H1 (cell line): ENCODE measurements around the gene RTN4. TPM values are rescaled to one million over a fixed set of nuclear protein-coding genes. Genes with fewer than 3 reads are reported as not detected.

ENCODE experiments used
- CTCF ChIA-PET: fragments of 300-600 bp; sonication (Branson Sonifier 250); formaldehyde crosslinking; loops from one replicate; lab custom pipeline; 2021; ENCODE audit not compliant: partially characterized antibody; lab: Charles Lee
- POLR2A ChIA-PET: fragments of 300-600 bp; sonication (Branson Sonifier 250); formaldehyde crosslinking; loops from one replicate; lab custom pipeline; 2021; ENCODE audit warnings: inconsistent platforms; ENCODE audit not compliant: partially characterized antibody; lab: Charles Lee
- DNase-seq, 2 experiments: peaks; one replicate each; pipeline versions ENCODE4 v3.0.0 to v3.0.0-alpha.2; 2010 to 2022; ENCODE audit warnings: low spot score in 2 of 2, low read depth in 1 of 2, mixed read lengths in 1 of 2
- FAIRE-seq: peaks from 2 replicates; lab custom pipeline; 2011; peaks lifted over from hg19 to GRCh38; lab: Jason Lieb, UNC
- H2AFZ ChIP-seq: 2 replicates; pipeline ENCODE4 v1.8.1; 2012; ENCODE audit warnings: low read length, inconsistent platforms
- H2AK5ac ChIP-seq: 2 replicates; pipeline ENCODE4 v1.6.1; 2013; ENCODE audit warnings: low read depth, low read length
- H2BK120ac ChIP-seq: replicated peaks from 2 replicates; pipeline ENCODE3; 2013; ENCODE audit warnings: low read depth, low read length, inconsistent platforms
- H2BK12ac ChIP-seq: 2 replicates; pipeline ENCODE4 v1.6.1; 2013; ENCODE audit warnings: low read depth, low read length
- H2BK15ac ChIP-seq: 2 replicates; pipeline ENCODE4 v1.6.1; 2013; ENCODE audit warnings: low read length
- H2BK20ac ChIP-seq: 2 replicates; pipeline ENCODE4 v1.6.1; 2013; ENCODE audit warnings: low read length
- H2BK5ac ChIP-seq: 2 replicates; pipeline ENCODE4 v1.6.1; 2013; ENCODE audit warnings: low read depth, low read length
- H3K14ac ChIP-seq: 2 replicates; pipeline ENCODE4 v1.6.1; 2013; ENCODE audit warnings: inconsistent platforms; ENCODE audit not compliant: insufficient read length
- H3K18ac ChIP-seq: 2 replicates; pipeline ENCODE4 v1.6.1; 2013; ENCODE audit warnings: low read length; ENCODE audit errors: extremely low read depth
- H3K23ac ChIP-seq: 2 replicates; pipeline ENCODE4 v1.6.1; 2013; ENCODE audit warnings: inconsistent platforms; ENCODE audit not compliant: insufficient read length
- H3K23me2 ChIP-seq: 2 replicates; pipeline ENCODE4 v1.6.1; 2013; ENCODE audit warnings: low read depth, low read length
- H3K27ac ChIP-seq: 2 replicates; pipeline ENCODE4 v1.6.1; 2011; ENCODE audit warnings: low read depth, low read length, inconsistent platforms
- H3K27me3 ChIP-seq, 4 experiments: replicated peaks in 1 of 4; 1 replicate in 1 of 4; 2 replicates in 3 of 4; pipeline versions ENCODE4 v1.6.1 to v1.8.1; 2011 to 2013; ENCODE audit warnings: low read length in 3 of 4, mild to moderate bottlenecking in 3 of 4, inconsistent platforms in 2 of 4, mixed read lengths in 2 of 4, moderate library complexity in 1 of 4; ENCODE audit not compliant: control insufficient read depth in 3 of 4, insufficient read depth in 3 of 4; ENCODE audit errors: extremely low read depth in 1 of 4
- H3K36me3 ChIP-seq, 4 experiments: 2 replicates each; pipeline versions ENCODE4 v1.6.1 to v1.8.1; 2011 to 2013; ENCODE audit warnings: mild to moderate bottlenecking in 4 of 4, low read length in 3 of 4, moderate library complexity in 2 of 4, control low read depth in 1 of 4, inconsistent platforms in 1 of 4; ENCODE audit not compliant: insufficient read depth in 4 of 4, control insufficient read depth in 2 of 4
- H3K4ac ChIP-seq: replicated peaks from 2 replicates; pipeline ENCODE3; 2013; ENCODE audit warnings: low read length, low read depth, mixed read lengths, inconsistent platforms; ENCODE audit not compliant: insufficient read length
- H3K4me1 ChIP-seq, 4 experiments: replicated peaks in 1 of 4; 1 replicate in 1 of 4; 2 replicates in 3 of 4; pipeline versions ENCODE4 v1.6.1 to v1.8.1; 2011 to 2013; ENCODE audit warnings: low read length in 3 of 4, inconsistent platforms in 2 of 4, mixed read lengths in 1 of 4; ENCODE audit not compliant: insufficient read depth in 4 of 4, control insufficient read depth in 3 of 4
- H3K4me2 ChIP-seq, 2 experiments: 2 replicates each; pipeline versions ENCODE4 v1.6.1 to v1.8.1; 2011 to 2013; ENCODE audit warnings: low read depth in 2 of 2, low read length in 2 of 2, control low read depth in 1 of 2, inconsistent platforms in 1 of 2, mild to moderate bottlenecking in 1 of 2; ENCODE audit not compliant: insufficient read depth in 1 of 2
- H3K4me3 ChIP-seq, 4 experiments: fragments of 200-600, 300-600 bp in 1 of 4; sonication (generic), shearing (Covaris generic), sonication (Bioruptor Twin) in 1 of 4; 2 replicates each; pipeline versions ENCODE4 v1.5.1 to v1.8.1; 2011 to 2016; ENCODE audit warnings: low read length in 4 of 4, low read depth in 3 of 4, control low read depth in 2 of 4, inconsistent platforms in 2 of 4, mild to moderate bottlenecking in 2 of 4, mixed read lengths in 1 of 4, moderate library complexity in 1 of 4; ENCODE audit not compliant: insufficient read depth in 2 of 4; ENCODE audit errors: extremely low read depth in 1 of 4
- H3K56ac ChIP-seq: replicated peaks from 2 replicates; pipeline ENCODE3; 2013; ENCODE audit warnings: low read depth, mild to moderate bottlenecking, mixed read lengths, low read length, inconsistent platforms; ENCODE audit not compliant: insufficient read length
- H3K79me1 ChIP-seq: 2 replicates; pipeline ENCODE4 v1.6.1; 2013; ENCODE audit warnings: low read depth, low read length, control low read depth
- H3K79me2 ChIP-seq, 2 experiments: 2 replicates each; pipeline versions ENCODE4 v1.6.1 to v1.8.1; 2012 to 2013; ENCODE audit warnings: low read length in 2 of 2, mild to moderate bottlenecking in 2 of 2, inconsistent platforms in 1 of 2; ENCODE audit not compliant: insufficient read depth in 2 of 2, control insufficient read depth in 1 of 2
- H3K9ac ChIP-seq, 4 experiments: replicated peaks in 1 of 4; 1 replicate in 1 of 4; 2 replicates in 3 of 4; pipeline versions ENCODE4 v1.6.1 to v1.8.1; 2011 to 2013; ENCODE audit warnings: low read depth in 3 of 4, low read length in 3 of 4, control low read depth in 2 of 4, mild to moderate bottlenecking in 2 of 4, moderate library complexity in 2 of 4, inconsistent platforms in 1 of 4; ENCODE audit errors: extremely low read depth in 1 of 4
- H3K9me3 ChIP-seq, 2 experiments: 2 replicates each; pipeline versions ENCODE4 v1.6.1 to v1.8.1; 2012 to 2013; ENCODE audit warnings: mild to moderate bottlenecking in 2 of 2, moderate library complexity in 2 of 2, control low read depth in 1 of 2, inconsistent platforms in 1 of 2, low read depth in 1 of 2, low read length in 1 of 2, mixed read lengths in 1 of 2; ENCODE audit not compliant: insufficient read depth in 2 of 2
- H4K20me1 ChIP-seq, 2 experiments: replicated peaks in 1 of 2; 2 replicates each; pipeline versions ENCODE3 to v1.8.1; 2011 to 2013; ENCODE audit warnings: inconsistent platforms in 2 of 2, low read length in 2 of 2, mild to moderate bottlenecking in 1 of 2; ENCODE audit not compliant: insufficient read depth in 2 of 2, control insufficient read depth in 1 of 2
- H4K5ac ChIP-seq: 2 replicates; pipeline ENCODE4 v1.6.1; 2013; ENCODE audit warnings: low read length, low read depth, mixed read lengths, inconsistent platforms; ENCODE audit not compliant: insufficient read length
- H4K8ac ChIP-seq: 2 replicates; pipeline ENCODE4 v1.8.0; 2013; ENCODE audit warnings: mild to moderate bottlenecking, moderate library complexity, low read length, inconsistent platforms; ENCODE audit not compliant: insufficient read depth; ENCODE audit errors: extremely low read depth
- H4K91ac ChIP-seq: replicated peaks from 2 replicates; pipeline ENCODE3; 2013; ENCODE audit warnings: low read length, mixed read lengths, inconsistent platforms; ENCODE audit not compliant: insufficient read length
- CBX5 ChIP-seq: fragments of 300-800, 300-1000 bp; sonication (generic); IDR thresholded peaks from 2 replicates; pipeline ENCODE4 v1.7.1; 2016; ENCODE audit warnings: antibody characterized with exemption, low read length, low read depth
- CEBPB ChIP-seq: IDR thresholded peaks from 2 replicates; pipeline ENCODE4 v1.6.1; 2012; ENCODE audit warnings: low read depth, low read length
- CHD1 ChIP-seq: IDR thresholded peaks from 2 replicates; pipeline ENCODE4 v1.6.1; 2012; ENCODE audit warnings: low read depth, low read length, improper control_type of control experiment
- GABPA ChIP-seq: IDR thresholded peaks from 2 replicates; pipeline ENCODE4 v1.6.1; 2011; ENCODE audit warnings: mild to moderate bottlenecking, low read length, moderate library complexity, borderline replicate concordance; ENCODE audit not compliant: insufficient read depth
- KDM4A ChIP-seq: IDR thresholded peaks from one replicate; pipeline ENCODE4 v1.7.1; 2012; ENCODE audit warnings: low read depth, mild to moderate bottlenecking, moderate library complexity, low read length, inconsistent platforms; ENCODE audit not compliant: severe bottlenecking
- NANOG ChIP-seq: IDR thresholded peaks from 2 replicates; pipeline ENCODE4 v1.6.1; 2011; ENCODE audit warnings: low read length, low read depth, mild to moderate bottlenecking, inconsistent platforms; ENCODE audit not compliant: insufficient read depth, poor library complexity, severe bottlenecking
- RNF2 ChIP-seq: fragments of 200-900, 300-1000 bp; sonication (generic); IDR thresholded peaks from 2 replicates; pipeline ENCODE4 v1.7.1; 2016; ENCODE audit warnings: borderline replicate concordance, low read depth, mild to moderate bottlenecking, antibody characterized with exemption, low read length; ENCODE audit not compliant: poor library complexity, severe bottlenecking; ENCODE audit errors: missing control alignments
- SIN3A ChIP-seq, 2 experiments: IDR thresholded peaks in 1 of 2; conservative IDR thresholded peaks in 1 of 2; 2 replicates each; pipeline ENCODE4 v1.6.1; 2011 to 2012; ENCODE audit warnings: low read length in 2 of 2, improper control_type of control experiment in 1 of 2, low read depth in 1 of 2, mild to moderate bottlenecking in 1 of 2
- SP4 ChIP-seq: IDR thresholded peaks from 2 replicates; pipeline ENCODE4 v1.6.1; 2012; ENCODE audit warnings: low read length, inconsistent platforms
- TAF1 ChIP-seq: IDR thresholded peaks from 2 replicates; pipeline ENCODE4 v1.6.1; 2011; ENCODE audit warnings: mild to moderate bottlenecking, low read depth, low read length
- WGBS, 2 experiments: shearing (Covaris generic) in 1 of 2; methylation state at CpG; one replicate each; pipeline versions ENCODE4 v1.1.6 to v1.1.7; 2013 to 2015; ENCODE audit warnings: low lambda C conversion rate in 2 of 2, mixed read lengths in 2 of 2, inconsistent platforms in 1 of 2, low coverage in 1 of 2, missing lambda C conversion rate in 1 of 2; ENCODE audit not compliant: insufficient replicate concordance in 2 of 2, insufficient coverage in 1 of 2, insufficient read length in 1 of 2; ENCODE audit errors: extremely low coverage in 1 of 2, missing lambda C conversion rate in 1 of 2; 5-methylcytosine and 5-hydroxymethylcytosine counted together
- polyA plus RNA-seq, 7 experiments: library from polyadenylated mRNA; depleted of rRNA in 3 of 7; stranded (reverse) in 5 of 7; unstranded in 2 of 7; fragments of >200 nt in 5 of 7; fragments of 200-250 nt in 2 of 7; gene quantifications; 1 replicate in 5 of 7; 2 replicates in 1 of 7; 4 replicates in 1 of 7; pipeline versions ENCODE4 v1.2.1 to v1.2.3, GENCODE V29; 2011 to 2013; ENCODE audit warnings: missing spikeins in 2 of 7, mixed read lengths in 2 of 7
- total RNA-seq: library from RNA; stranded (reverse); fragmentation: NEBNext Ultra II Directional; extraction: Animal tissue kit (Norgen Biotek cat#: 25700); gene quantifications from 2 replicates; pipeline ENCODE4 v1.2.1, GENCODE V29; 2021
- TF ChIP-seq, protein P1 (sequence below), 3 experiments: IDR thresholded peaks; 1 replicate in 2 of 3; 2 replicates in 1 of 3; pipeline versions ENCODE4 v1.5.1 to v1.6.1; 2011; ENCODE audit warnings: low read length in 3 of 3, mild to moderate bottlenecking in 3 of 3, inconsistent platforms in 2 of 3, low read depth in 1 of 3, moderate library complexity in 1 of 3; ENCODE audit not compliant: insufficient read depth in 1 of 3; ENCODE audit errors: control extremely low read depth in 1 of 3

The RTN4 gene
- total and polyA plus RNA-seq, 2 of the 8 experiments (the other 6 are each of a cell fraction or from before 2014, with no cell fraction given): 179 to 242 TPM

DNA sequence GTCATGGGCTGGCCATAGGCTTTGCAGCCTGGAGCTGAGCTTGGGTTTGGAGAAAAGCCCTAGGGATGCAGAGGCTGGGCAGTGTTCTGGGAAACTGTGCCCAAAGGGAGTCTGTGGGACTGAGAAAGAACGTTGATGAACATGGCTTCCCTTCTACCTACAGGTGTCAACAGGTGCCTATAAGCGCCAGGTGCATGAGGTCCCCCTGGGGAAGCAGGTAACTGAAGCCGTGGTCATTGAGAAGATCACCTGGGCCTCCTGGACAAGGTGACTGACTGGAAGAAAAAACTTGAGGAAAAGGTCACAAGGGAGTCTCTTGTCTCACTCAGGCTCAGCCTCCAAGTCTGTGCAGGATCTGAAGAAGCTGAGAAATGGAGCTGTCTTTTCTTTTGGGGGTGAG lies 83.4 kb downstream of the RTN4 start:
- Histone ChIP-seq H4K5ac (no peak overlapping the region), H3K27ac (no peak overlapping the region), H3K56ac (no peak overlapping the region), H3K4me1 (peaks cover 0 to 3% (median 1%) of the 10 kb centered on the region in 4 experiments; a peak in 2 of 7 replicates), H3K23ac (no peak overlapping the region), H3K14ac (no peak overlapping the region), H2BK20ac (no peak overlapping the region), H3K79me2 (no peaks in the 10 kb centered on the region), H2BK5ac (no peak overlapping the region), H2AFZ (no peak overlapping the region), H3K27me3 (no peaks in the 10 kb centered on the region), H3K36me3 (peaks cover 0 to 14% (median 7%) of the 10 kb centered on the region in 4 experiments; a peak in 2 of 8 replicates), H3K18ac (no peak overlapping the region), H3K4me2 (no peak overlapping the region), H3K4me3 (no peak overlapping the region), H3K9me3 (no peaks in the 10 kb centered on the region), H2BK12ac (no peak overlapping the region), H4K91ac (no peak overlapping the region), H3K23me2 (no peaks in the 10 kb centered on the region), H3K9ac (no peak overlapping the region), H2BK15ac (no peak overlapping the region), H2BK120ac (no peak overlapping the region), H4K8ac (no peak overlapping the region), H2AK5ac (no peak overlapping the region), H4K20me1 (no peaks in the 10 kb centered on the region), H3K79me1 (no peaks in the 10 kb centered on the region; the same call in 1 of the 2 replicates), H3K4ac (no peak overlapping the region)
- POLR2A ChIA-PET: interaction anchor here (1.7 kb wide), 1 partner anchor 9 kb away, joined by 5 read pairs; no protein-coding TSS in a partner anchor
- CTCF ChIA-PET: interaction anchor here (0.5 to 1.1 kb wide), 2 partner anchors 48 to 67 kb away, joined by 3 to 4 read pairs; no protein-coding TSS in a partner anchor
- WGBS, 2 experiments: 85% methylated on average over 3 of the region's 3 CpGs; no CpG with 5 or more reads in 1 of the 2 experiments
- DNase-seq (no peak), FAIRE-seq (no peak)
- TF ChIP-seq, protein P1, sequence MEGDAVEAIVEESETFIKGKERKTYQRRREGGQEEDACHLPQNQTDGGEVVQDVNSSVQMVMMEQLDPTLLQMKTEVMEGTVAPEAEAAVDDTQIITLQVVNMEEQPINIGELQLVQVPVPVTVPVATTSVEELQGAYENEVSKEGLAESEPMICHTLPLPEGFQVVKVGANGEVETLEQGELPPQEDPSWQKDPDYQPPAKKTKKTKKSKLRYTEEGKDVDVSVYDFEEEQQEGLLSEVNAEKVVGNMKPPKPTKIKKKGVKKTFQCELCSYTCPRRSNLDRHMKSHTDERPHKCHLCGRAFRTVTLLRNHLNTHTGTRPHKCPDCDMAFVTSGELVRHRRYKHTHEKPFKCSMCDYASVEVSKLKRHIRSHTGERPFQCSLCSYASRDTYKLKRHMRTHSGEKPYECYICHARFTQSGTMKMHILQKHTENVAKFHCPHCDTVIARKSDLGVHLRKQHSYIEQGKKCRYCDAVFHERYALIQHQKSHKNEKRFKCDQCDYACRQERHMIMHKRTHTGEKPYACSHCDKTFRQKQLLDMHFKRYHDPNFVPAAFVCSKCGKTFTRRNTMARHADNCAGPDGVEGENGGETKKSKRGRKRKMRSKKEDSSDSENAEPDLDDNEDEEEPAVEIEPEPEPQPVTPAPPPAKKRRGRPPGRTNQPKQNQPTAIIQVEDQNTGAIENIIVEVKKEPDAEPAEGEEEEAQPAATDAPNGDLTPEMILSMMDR (IDR thresholded peaks at IDR 0.05; ENCODE audit: control extremely low read depth in 1 of 3, insufficient read depth in 1 of 3, low read depth in 1 of 3, low read length in 3 of 3): no peak
- TF ChIP-seq SIN3A (conservative IDR thresholded peaks at IDR 0.05 in 1 of 2, IDR thresholded peaks at IDR 0.05 in 1 of 2; ENCODE audit: low read depth in 1 of 2, low read length in 2 of 2): no peak
- TF ChIP-seq NANOG: no peak
- TF ChIP-seq GABPA: no peak
- no peak for TF ChIP-seq CEBPB
- TF ChIP-seq CBX5: no peak
- TF ChIP-seq CHD1: no peak
- TF ChIP-seq RNF2: no peak
- no peak for TF ChIP-seq TAF1
- TF ChIP-seq KDM4A: no peak
- no peak for TF ChIP-seq SP4
